GM12878 (cell line): ENCODE results near the gene FRK. TPM values are rescaled to one million over a fixed set of nuclear protein-coding genes. Genes with fewer than 3 reads are reported as not detected.
A peak's percentile ranks its signal among the peaks of the same experiment; 100 is the strongest.

Source experiments
- ATF7 ChIP-seq: fragments of 450-650 bp; IDR thresholded peaks from 2 replicates; pipeline ENCODE4 v1.6.1; 2016; ENCODE audit warnings: low read depth, mild to moderate bottlenecking
- DPF2 ChIP-seq: fragments of 450-650 bp; IDR thresholded peaks from 2 replicates; pipeline ENCODE4 v1.6.1; 2017; ENCODE audit warnings: mild to moderate bottlenecking
- IKZF1 ChIP-seq: fragments of 450-650 bp; conservative IDR thresholded peaks from 2 replicates; pipeline ENCODE4 v1.6.1; 2017; ENCODE audit warnings: antibody characterized with exemption, mild to moderate bottlenecking
- IKZF2 ChIP-seq, 2 experiments: fragments of 450-650 bp; IDR thresholded peaks; 2 replicates each; pipeline ENCODE4 v1.6.1; 2017; ENCODE audit warnings: mild to moderate bottlenecking in 2 of 2, moderate library complexity in 2 of 2
- MEF2A ChIP-seq: IDR thresholded peaks from 2 replicates; pipeline ENCODE4 v1.6.1; 2011; ENCODE audit warnings: low read depth, mild to moderate bottlenecking, low read length, moderate library complexity; ENCODE audit not compliant: insufficient read depth
- NBN ChIP-seq: fragments of 450-650 bp; IDR thresholded peaks from 2 replicates; pipeline ENCODE4 v1.6.1; 2016
- PAX5 ChIP-seq: IDR thresholded peaks from 2 replicates; pipeline ENCODE4 v1.6.1; 2011; ENCODE audit warnings: low read depth, low read length, borderline replicate concordance
- RAD51 ChIP-seq: fragments of 450-650 bp; IDR thresholded peaks from 2 replicates; pipeline ENCODE4 v1.6.1; 2016; ENCODE audit warnings: moderate library complexity, mild to moderate bottlenecking, inconsistent platforms
- ZZZ3 ChIP-seq: IDR thresholded peaks from 2 replicates; pipeline ENCODE4 v1.6.1; 2011; ENCODE audit warnings: low read depth; ENCODE audit not compliant: control insufficient read depth, insufficient read length
- polyA plus RNA-seq, 11 experiments: library from polyadenylated mRNA; depleted of rRNA in 4 of 11; unstranded in 6 of 11; stranded (reverse) in 5 of 11; fragments of >200 nt; fragmentation: Nextera tagmentation in 4 of 11; fragmentation: Illumina TruSeq in 1 of 11; extraction: Ambion mirVana in 4 of 11; extraction: Trizol in 1 of 11; gene quantifications; 1 replicate in 1 of 11; 2 replicates in 10 of 11; pipeline versions ENCODE4 v1.2.1 to v1.2.3, GENCODE V29; 2011 to 2016; ENCODE audit warnings: inconsistent platforms in 2 of 11, missing spikeins in 2 of 11, low read depth in 1 of 11
- total RNA-seq, 4 experiments: library from RNA; depleted of rRNA in 3 of 4; stranded (reverse); fragments of >200 nt in 3 of 4; fragmentation: Illumina TruSeq in 1 of 4; extraction: Trizol in 1 of 4; gene quantifications; 2 replicates each; pipeline versions ENCODE4 v1.2.1 to v1.2.3, GENCODE V29; 2013 to 2021
- TF ChIP-seq, protein P1 (sequence below): IDR thresholded peaks from 2 replicates; pipeline ENCODE4 v1.6.1; 2011; ENCODE audit warnings: low read depth, low read length, improper control_type of control experiment, borderline replicate concordance
- TF ChIP-seq, protein P2 (sequence below): IDR thresholded peaks from 2 replicates; pipeline ENCODE4 v1.6.1; 2012; ENCODE audit warnings: improper control_type of control experiment, low read depth, low read length; ENCODE audit not compliant: insufficient replicate concordance
- TF ChIP-seq, protein P3 (sequence below): IDR thresholded peaks from 2 replicates; pipeline ENCODE4 v1.6.1; 2011; ENCODE audit warnings: borderline replicate concordance, low read depth, mild to moderate bottlenecking, moderate library complexity, mixed read lengths, low read length; ENCODE audit not compliant: insufficient read depth; ENCODE audit errors: extremely low read length
- TF ChIP-seq, protein P4 (sequence below): fragments of 450-650 bp; IDR thresholded peaks from 2 replicates; pipeline ENCODE4 v1.6.1; 2016; ENCODE audit warnings: mild to moderate bottlenecking
- TF ChIP-seq, protein P5 (sequence below): fragments of 450-650 bp; IDR thresholded peaks from 2 replicates; pipeline ENCODE4 v1.6.1; 2017; ENCODE audit warnings: low read depth, mild to moderate bottlenecking, moderate library complexity

Gene FRK
- total and polyA plus RNA-seq, 10 of the 15 experiments (the other 5 are each of a cell fraction or from before 2014, with no cell fraction given): 0.29 to 2.4 (median 1.2) TPM

DNA sequence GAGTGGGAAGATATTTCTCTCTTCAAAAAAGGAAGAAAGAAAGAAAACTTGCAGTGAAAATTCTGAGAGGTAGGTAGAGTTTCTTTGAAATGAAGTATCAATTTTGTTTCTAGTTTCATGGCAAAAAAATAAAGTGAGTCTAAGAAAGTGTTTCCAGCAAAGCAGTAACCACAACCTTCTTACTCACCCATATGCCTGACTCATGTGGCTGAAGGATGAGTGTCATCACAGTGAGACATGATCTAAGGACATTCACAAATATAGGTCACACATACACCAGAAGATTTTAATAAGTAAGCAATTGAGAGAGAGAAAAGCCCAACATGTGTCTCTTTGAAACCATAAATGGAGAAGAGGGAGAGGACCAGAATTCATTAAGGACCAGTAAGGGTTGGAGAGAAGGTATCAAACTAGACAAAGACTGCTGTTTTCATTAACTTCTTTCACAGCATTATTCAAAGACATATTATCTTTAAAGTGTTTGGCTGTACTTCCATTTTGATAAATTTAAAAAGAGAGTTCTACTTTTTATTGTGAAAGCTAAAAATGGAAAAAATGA is 169.5 kb downstream of the FRK start (continued):
- TF ChIP-seq IKZF1: peak; percentile 44; the same call in 1 of the 2 replicates
- TF ChIP-seq, protein P1, sequence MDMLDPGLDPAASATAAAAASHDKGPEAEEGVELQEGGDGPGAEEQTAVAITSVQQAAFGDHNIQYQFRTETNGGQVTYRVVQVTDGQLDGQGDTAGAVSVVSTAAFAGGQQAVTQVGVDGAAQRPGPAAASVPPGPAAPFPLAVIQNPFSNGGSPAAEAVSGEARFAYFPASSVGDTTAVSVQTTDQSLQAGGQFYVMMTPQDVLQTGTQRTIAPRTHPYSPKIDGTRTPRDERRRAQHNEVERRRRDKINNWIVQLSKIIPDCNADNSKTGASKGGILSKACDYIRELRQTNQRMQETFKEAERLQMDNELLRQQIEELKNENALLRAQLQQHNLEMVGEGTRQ: no peak
- TF ChIP-seq NBN: peak; percentile 73; the same call in 1 of the 2 replicates
- 0 out of 2 replicates have a peak, but pooled peaks have one; percentile 41 for TF ChIP-seq MEF2A
- TF ChIP-seq RAD51: peak; percentile 56
- TF ChIP-seq, protein P2, sequence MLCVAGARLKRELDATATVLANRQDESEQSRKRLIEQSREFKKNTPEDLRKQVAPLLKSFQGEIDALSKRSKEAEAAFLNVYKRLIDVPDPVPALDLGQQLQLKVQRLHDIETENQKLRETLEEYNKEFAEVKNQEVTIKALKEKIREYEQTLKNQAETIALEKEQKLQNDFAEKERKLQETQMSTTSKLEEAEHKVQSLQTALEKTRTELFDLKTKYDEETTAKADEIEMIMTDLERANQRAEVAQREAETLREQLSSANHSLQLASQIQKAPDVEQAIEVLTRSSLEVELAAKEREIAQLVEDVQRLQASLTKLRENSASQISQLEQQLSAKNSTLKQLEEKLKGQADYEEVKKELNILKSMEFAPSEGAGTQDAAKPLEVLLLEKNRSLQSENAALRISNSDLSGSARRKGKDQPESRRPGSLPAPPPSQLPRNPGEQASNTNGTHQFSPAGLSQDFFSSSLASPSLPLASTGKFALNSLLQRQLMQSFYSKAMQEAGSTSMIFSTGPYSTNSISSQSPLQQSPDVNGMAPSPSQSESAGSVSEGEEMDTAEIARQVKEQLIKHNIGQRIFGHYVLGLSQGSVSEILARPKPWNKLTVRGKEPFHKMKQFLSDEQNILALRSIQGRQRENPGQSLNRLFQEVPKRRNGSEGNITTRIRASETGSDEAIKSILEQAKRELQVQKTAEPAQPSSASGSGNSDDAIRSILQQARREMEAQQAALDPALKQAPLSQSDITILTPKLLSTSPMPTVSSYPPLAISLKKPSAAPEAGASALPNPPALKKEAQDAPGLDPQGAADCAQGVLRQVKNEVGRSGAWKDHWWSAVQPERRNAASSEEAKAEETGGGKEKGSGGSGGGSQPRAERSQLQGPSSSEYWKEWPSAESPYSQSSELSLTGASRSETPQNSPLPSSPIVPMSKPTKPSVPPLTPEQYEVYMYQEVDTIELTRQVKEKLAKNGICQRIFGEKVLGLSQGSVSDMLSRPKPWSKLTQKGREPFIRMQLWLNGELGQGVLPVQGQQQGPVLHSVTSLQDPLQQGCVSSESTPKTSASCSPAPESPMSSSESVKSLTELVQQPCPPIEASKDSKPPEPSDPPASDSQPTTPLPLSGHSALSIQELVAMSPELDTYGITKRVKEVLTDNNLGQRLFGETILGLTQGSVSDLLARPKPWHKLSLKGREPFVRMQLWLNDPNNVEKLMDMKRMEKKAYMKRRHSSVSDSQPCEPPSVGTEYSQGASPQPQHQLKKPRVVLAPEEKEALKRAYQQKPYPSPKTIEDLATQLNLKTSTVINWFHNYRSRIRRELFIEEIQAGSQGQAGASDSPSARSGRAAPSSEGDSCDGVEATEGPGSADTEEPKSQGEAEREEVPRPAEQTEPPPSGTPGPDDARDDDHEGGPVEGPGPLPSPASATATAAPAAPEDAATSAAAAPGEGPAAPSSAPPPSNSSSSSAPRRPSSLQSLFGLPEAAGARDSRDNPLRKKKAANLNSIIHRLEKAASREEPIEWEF: peak; percentile 30
- TF ChIP-seq, protein P3, sequence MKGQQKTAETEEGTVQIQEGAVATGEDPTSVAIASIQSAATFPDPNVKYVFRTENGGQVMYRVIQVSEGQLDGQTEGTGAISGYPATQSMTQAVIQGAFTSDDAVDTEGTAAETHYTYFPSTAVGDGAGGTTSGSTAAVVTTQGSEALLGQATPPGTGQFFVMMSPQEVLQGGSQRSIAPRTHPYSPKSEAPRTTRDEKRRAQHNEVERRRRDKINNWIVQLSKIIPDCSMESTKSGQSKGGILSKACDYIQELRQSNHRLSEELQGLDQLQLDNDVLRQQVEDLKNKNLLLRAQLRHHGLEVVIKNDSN: no peak
- peak; percentile 93 for TF ChIP-seq ATF7
- no peak for TF ChIP-seq PAX5
- TF ChIP-seq, protein P4, sequence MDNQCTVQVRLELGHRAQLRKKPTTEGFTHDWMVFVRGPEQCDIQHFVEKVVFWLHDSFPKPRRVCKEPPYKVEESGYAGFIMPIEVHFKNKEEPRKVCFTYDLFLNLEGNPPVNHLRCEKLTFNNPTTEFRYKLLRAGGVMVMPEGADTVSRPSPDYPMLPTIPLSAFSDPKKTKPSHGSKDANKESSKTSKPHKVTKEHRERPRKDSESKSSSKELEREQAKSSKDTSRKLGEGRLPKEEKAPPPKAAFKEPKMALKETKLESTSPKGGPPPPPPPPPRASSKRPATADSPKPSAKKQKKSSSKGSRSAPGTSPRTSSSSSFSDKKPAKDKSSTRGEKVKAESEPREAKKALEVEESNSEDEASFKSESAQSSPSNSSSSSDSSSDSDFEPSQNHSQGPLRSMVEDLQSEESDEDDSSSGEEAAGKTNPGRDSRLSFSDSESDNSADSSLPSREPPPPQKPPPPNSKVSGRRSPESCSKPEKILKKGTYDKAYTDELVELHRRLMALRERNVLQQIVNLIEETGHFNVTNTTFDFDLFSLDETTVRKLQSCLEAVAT: peak; percentile 61; the same call in 1 of the 2 replicates
- peak; percentile 54; the same call in 1 of the 2 replicates for TF ChIP-seq DPF2
- TF ChIP-seq ZZZ3: no peak
- TF ChIP-seq, protein P5, sequence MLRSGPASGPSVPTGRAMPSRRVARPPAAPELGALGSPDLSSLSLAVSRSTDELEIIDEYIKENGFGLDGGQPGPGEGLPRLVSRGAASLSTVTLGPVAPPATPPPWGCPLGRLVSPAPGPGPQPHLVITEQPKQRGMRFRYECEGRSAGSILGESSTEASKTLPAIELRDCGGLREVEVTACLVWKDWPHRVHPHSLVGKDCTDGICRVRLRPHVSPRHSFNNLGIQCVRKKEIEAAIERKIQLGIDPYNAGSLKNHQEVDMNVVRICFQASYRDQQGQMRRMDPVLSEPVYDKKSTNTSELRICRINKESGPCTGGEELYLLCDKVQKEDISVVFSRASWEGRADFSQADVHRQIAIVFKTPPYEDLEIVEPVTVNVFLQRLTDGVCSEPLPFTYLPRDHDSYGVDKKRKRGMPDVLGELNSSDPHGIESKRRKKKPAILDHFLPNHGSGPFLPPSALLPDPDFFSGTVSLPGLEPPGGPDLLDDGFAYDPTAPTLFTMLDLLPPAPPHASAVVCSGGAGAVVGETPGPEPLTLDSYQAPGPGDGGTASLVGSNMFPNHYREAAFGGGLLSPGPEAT: peak; percentile 69; the same call in 1 of the 2 replicates
- TF ChIP-seq IKZF2 (IDR thresholded peaks at IDR 0.05): peak; percentile 79 to 87; a peak in 3 of 4 replicates
